Cerebellar nuclear complex (tissue), 1 donor: ENCODE data around the gene CPNE5.
"Not testable (repeated sequence)": the region's sequence is repeated elsewhere in the genome, so short reads cannot be mapped to it uniquely, and the experiment has no call there.

ENCODE experiments used
- DNase-seq, 2 experiments: peaks; one replicate each; lab custom pipeline; 2025; lab: John Stamatoyannopoulos, UW

The CPNE5 gene

GRCh38 chr6:36723992-36724391, 115.3 kb downstream of the CPNE5 start:
- DNase-seq: not testable (repeated sequence)

- DNase-seq: no peak
These were observed 116.4 kb downstream of the CPNE5 start for GRCh38 chr6:36722879-36723278.

GRCh38 chr6:36722365-36722764, 116.9 kb downstream of the CPNE5 start:
- DNase-seq: no peak

- no peak for DNase-seq
These were observed 117.7 kb downstream of the CPNE5 start for GRCh38 chr6:36721369-36722140.

- DNase-seq: no peak
These were observed 118.7 kb downstream of the CPNE5 start for GRCh38 chr6:36720251-36721141.

GRCh38 chr6:36719126-36719525, 120.1 kb downstream of the CPNE5 start:
- no peak for DNase-seq

GRCh38 chr6:36718560-36718959, 120.7 kb downstream of the CPNE5 start:
- DNase-seq: no peak

GRCh38 chr6:36717871-36718540, 121.2 kb downstream of the CPNE5 start:
- no peak for DNase-seq

GRCh38 chr6:36717231-36717825, 121.9 kb downstream of the CPNE5 start:
- no peak for DNase-seq

- DNase-seq: no peak
These were observed 122.7 kb downstream of the CPNE5 start for GRCh38 chr6:36716476-36717093.

GRCh38 chr6:36715469-36715868, 123.8 kb downstream of the CPNE5 start:
- DNase-seq: no peak

GRCh38 chr6:36714511-36714910, 124.7 kb downstream of the CPNE5 start:
- DNase-seq: no peak

- no peak for DNase-seq
These were observed 125.4 kb downstream of the CPNE5 start for GRCh38 chr6:36713846-36714245.

- DNase-seq: no peak
These were observed 126.4 kb downstream of the CPNE5 start for GRCh38 chr6:36712816-36713215.

- DNase-seq: no peak
These were observed 132.9 kb downstream of the CPNE5 start for GRCh38 chr6:36706339-36706738.

GRCh38 chr6:36704961-36705577, 134.2 kb downstream of the CPNE5 start:
- not testable (repeated sequence) for DNase-seq

GRCh38 chr6:36703982-36704381, 135.3 kb downstream of the CPNE5 start:
- DNase-seq: no peak

GRCh38 chr6:36703081-36703606, 136.1 kb downstream of the CPNE5 start:
- DNase-seq: no peak

GRCh38 chr6:36702656-36703055, 136.6 kb downstream of the CPNE5 start:
- no peak for DNase-seq

- no peak for DNase-seq
These were observed 137.7 kb downstream of the CPNE5 start for GRCh38 chr6:36701401-36701991.

GRCh38 chr6:36700831-36701230, 138.4 kb downstream of the CPNE5 start:
- DNase-seq: no peak
